ENCODE results near the gene FIGNL1. TPM values are rescaled to one million over a fixed set of nuclear protein-coding genes. Genes with fewer than 3 reads are reported as not detected.
A peak's percentile ranks its signal among the peaks of the same experiment; 100 is the strongest.

Gene FIGNL1
- total RNA-seq, 1 donor from 2014 or later: 69.0 TPM

DNA sequence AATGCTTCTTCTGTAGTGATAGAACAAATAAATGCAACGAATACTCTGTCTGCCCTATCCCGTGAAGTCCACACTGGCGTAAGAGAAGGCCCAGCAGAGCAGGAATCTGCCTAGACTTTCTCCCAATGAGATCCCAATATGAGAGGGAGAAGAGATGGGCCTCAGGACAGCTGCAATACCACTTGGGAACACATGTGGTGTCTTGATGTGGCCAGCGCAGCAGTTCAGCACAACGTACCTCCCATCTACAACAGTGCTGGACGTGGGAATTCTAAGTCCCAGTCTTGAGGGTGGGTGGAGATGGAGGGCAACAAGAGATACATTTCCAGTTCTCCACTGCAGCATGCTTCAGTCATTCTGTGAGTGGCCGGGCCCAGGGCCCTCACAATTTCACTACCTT, 45.8 kb downstream of the FIGNL1 start:
- no peak for DNase-seq (ENCODE audit: low spot score)

DNA sequence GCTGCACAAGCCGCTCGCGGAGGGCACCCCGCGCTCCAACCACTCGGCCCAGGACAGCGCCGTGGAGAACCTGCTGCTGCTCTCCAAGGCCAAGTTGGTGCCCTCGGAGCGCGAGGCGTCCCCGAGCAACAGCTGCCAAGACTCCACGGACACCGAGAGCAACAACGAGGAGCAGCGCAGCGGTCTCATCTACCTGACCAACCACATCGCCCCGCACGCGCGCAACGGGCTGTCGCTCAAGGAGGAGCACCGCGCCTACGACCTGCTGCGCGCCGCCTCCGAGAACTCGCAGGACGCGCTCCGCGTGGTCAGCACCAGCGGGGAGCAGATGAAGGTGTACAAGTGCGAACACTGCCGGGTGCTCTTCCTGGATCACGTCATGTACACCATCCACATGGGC, 50.0 kb downstream of the FIGNL1 start:
- Histone ChIP-seq H3K9ac (no peak overlapping the region), H3K4me3 (no peak overlapping the region), H3F3A (ENCODE audit: low read depth) (no peaks in the 10 kb centered on the region), H3K4me2 (no peak overlapping the region), H3K9me3 (ENCODE audit: low read depth) (no peaks in the 10 kb centered on the region), H2AFZ (replicated peaks) (no peak overlapping the region), H3K27ac (no peak overlapping the region), H3K36me3 (no peaks in the 10 kb centered on the region), H3K27me3 (no peaks in the 10 kb centered on the region), H3K79me2 (ENCODE audit: low read depth) (no peaks in the 10 kb centered on the region), H3K4me1 (no peaks in the 10 kb centered on the region), H4K20me1 (ENCODE audit: low read depth) (no peaks in the 10 kb centered on the region)
- H3K9me3 Mint-ChIP-seq: no peaks in the 10 kb centered on the region
- H3K27ac Mint-ChIP-seq: no peak overlapping the region
- H3K4me3 Mint-ChIP-seq: no peak overlapping the region
- H3K36me3 Mint-ChIP-seq: peaks cover 2% of the 10 kb centered on the region
- no peak for DNase-seq (ENCODE audit: low spot score)
- H3K4me1 Mint-ChIP-seq: no peaks in the 10 kb centered on the region
- no peaks in the 10 kb centered on the region for H3K27me3 Mint-ChIP-seq (ENCODE audit: insufficient read depth, low read depth)
- TF ChIP-seq, protein P1, sequence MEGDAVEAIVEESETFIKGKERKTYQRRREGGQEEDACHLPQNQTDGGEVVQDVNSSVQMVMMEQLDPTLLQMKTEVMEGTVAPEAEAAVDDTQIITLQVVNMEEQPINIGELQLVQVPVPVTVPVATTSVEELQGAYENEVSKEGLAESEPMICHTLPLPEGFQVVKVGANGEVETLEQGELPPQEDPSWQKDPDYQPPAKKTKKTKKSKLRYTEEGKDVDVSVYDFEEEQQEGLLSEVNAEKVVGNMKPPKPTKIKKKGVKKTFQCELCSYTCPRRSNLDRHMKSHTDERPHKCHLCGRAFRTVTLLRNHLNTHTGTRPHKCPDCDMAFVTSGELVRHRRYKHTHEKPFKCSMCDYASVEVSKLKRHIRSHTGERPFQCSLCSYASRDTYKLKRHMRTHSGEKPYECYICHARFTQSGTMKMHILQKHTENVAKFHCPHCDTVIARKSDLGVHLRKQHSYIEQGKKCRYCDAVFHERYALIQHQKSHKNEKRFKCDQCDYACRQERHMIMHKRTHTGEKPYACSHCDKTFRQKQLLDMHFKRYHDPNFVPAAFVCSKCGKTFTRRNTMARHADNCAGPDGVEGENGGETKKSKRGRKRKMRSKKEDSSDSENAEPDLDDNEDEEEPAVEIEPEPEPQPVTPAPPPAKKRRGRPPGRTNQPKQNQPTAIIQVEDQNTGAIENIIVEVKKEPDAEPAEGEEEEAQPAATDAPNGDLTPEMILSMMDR (IDR thresholded peaks at IDR 0.05): no peak
- TF ChIP-seq EZH2 (IDR thresholded peaks at IDR 0.05) (no peak), EZH2phosphoT487 (IDR thresholded peaks at IDR 0.05) (no peak)

More for the DNA sequence above, 45.8 kb downstream of the FIGNL1 start:
- no peak overlapping the region for H3K27ac ChIP-seq
- H3K79me2 ChIP-seq (ENCODE audit: low read depth): no peaks in the 10 kb centered on the region
- Mint-ChIP-seq H3K27me3 (ENCODE audit: insufficient read depth, low read depth) (peaks cover 3% of the 10 kb centered on the region), H3K27ac (no peak overlapping the region), H3K36me3 (peaks cover 2% of the 10 kb centered on the region), H3K4me1 (no peaks in the 10 kb centered on the region), H3K4me3 (no peak overlapping the region), H3K9me3 (no peaks in the 10 kb centered on the region)
- H3K9me3 ChIP-seq (ENCODE audit: low read depth): no peaks in the 10 kb centered on the region
- TF ChIP-seq, protein P1 (IDR thresholded peaks at IDR 0.05): peak; percentile 36
- TF ChIP-seq EZH2phosphoT487 (IDR thresholded peaks at IDR 0.05) (no peak), EZH2 (IDR thresholded peaks at IDR 0.05) (no peak)
- H3K9ac ChIP-seq: no peak overlapping the region
- H3K4me1 ChIP-seq: no peaks in the 10 kb centered on the region
- H3F3A ChIP-seq (ENCODE audit: low read depth): no peaks in the 10 kb centered on the region
- H3K4me2 ChIP-seq: no peak overlapping the region
- H3K27me3 ChIP-seq: no peaks in the 10 kb centered on the region
- H4K20me1 ChIP-seq (ENCODE audit: low read depth): no peaks in the 10 kb centered on the region
- no peak overlapping the region for H2AFZ ChIP-seq (replicated peaks)
- H3K36me3 ChIP-seq: no peaks in the 10 kb centered on the region
- no peak overlapping the region for H3K4me3 ChIP-seq

DNA sequence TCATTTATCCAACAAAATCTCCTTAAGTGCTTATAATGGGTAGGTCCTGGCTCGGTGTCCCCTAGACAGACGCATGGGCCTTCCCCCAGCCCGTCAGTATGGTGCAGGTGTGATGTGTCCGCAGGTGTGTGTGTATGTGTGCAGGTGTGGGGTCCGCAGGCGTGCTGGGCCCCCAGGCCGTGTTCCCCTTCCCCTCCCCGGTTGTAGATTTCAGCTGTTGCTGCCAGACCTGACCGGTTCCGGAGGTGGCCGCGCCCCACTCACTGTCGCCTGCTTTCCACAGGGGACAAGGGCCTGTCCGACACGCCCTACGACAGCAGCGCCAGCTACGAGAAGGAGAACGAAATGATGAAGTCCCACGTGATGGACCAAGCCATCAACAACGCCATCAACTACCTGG, 50.5 kb downstream of the FIGNL1 start:
- Mint-ChIP-seq H3K36me3 (peaks cover 2% of the 10 kb centered on the region), H3K27ac (no peak overlapping the region), H3K27me3 (ENCODE audit: insufficient read depth, low read depth) (no peaks in the 10 kb centered on the region), H3K4me3 (no peak overlapping the region), H3K9me3 (no peaks in the 10 kb centered on the region), H3K4me1 (no peaks in the 10 kb centered on the region)
- Histone ChIP-seq H3K4me3 (no peak overlapping the region), H3K27me3 (no peaks in the 10 kb centered on the region), H3K27ac (no peak overlapping the region), H3K9ac (no peak overlapping the region), H4K20me1 (ENCODE audit: low read depth) (no peaks in the 10 kb centered on the region), H3K36me3 (no peaks in the 10 kb centered on the region), H3K4me1 (no peaks in the 10 kb centered on the region), H3K9me3 (ENCODE audit: low read depth) (no peaks in the 10 kb centered on the region), H3K4me2 (no peak overlapping the region), H2AFZ (replicated peaks) (no peak overlapping the region), H3F3A (ENCODE audit: low read depth) (no peaks in the 10 kb centered on the region), H3K79me2 (ENCODE audit: low read depth) (no peaks in the 10 kb centered on the region)
- DNase-seq (ENCODE audit: low spot score): no peak
- TF ChIP-seq EZH2phosphoT487 (IDR thresholded peaks at IDR 0.05): no peak
- TF ChIP-seq, protein P1 (IDR thresholded peaks at IDR 0.05): no peak
- TF ChIP-seq EZH2 (IDR thresholded peaks at IDR 0.05): no peak
